Mesenchymal stem cell (in vitro differentiated cells and primary cell): Measurements from ENCODE around the gene SPAG7.

ENCODE experiments used
- DNase-seq: peaks from one replicate; pipeline ENCODE4 v3.0.0-alpha.2; 2013
- H2AFZ ChIP-seq: one replicate; pipeline ENCODE4 v1.6.1; 2013; ENCODE audit warnings: low read depth, mild to moderate bottlenecking, control low read depth, inconsistent platforms, low read length, moderate library complexity
- H2AK5ac ChIP-seq: 2 replicates; pipeline ENCODE4 v1.6.1; 2013; ENCODE audit warnings: low read length, moderate library complexity, mild to moderate bottlenecking, inconsistent platforms; ENCODE audit not compliant: severe bottlenecking
- H2BK120ac ChIP-seq: one replicate; pipeline ENCODE4 v1.6.1; 2013; ENCODE audit warnings: low read depth, mild to moderate bottlenecking, inconsistent platforms, low read length, moderate library complexity
- H2BK12ac ChIP-seq, 2 experiments: one replicate each; pipeline ENCODE4 v1.6.1; 2013; ENCODE audit warnings: inconsistent platforms in 2 of 2, low read length in 2 of 2, mild to moderate bottlenecking in 2 of 2, moderate library complexity in 2 of 2, control low read depth in 1 of 2
- H2BK15ac ChIP-seq: one replicate; pipeline ENCODE4 v1.6.1; 2013; ENCODE audit warnings: mild to moderate bottlenecking, low read depth, inconsistent platforms; ENCODE audit not compliant: poor library complexity, severe bottlenecking
- H2BK5ac ChIP-seq: 2 replicates; pipeline ENCODE4 v1.6.1; 2013; ENCODE audit warnings: low read depth, mild to moderate bottlenecking, low read length, control low read depth, inconsistent platforms; ENCODE audit not compliant: poor library complexity, severe bottlenecking
- H3K14ac ChIP-seq, 2 experiments: one replicate each; pipeline ENCODE4 v1.6.1; 2013; ENCODE audit warnings: inconsistent platforms in 2 of 2, low read length in 2 of 2, control low read depth in 1 of 2, mild to moderate bottlenecking in 1 of 2, moderate library complexity in 1 of 2
- H3K18ac ChIP-seq, 2 experiments: one replicate each; pipeline ENCODE4 v1.6.1; 2013; ENCODE audit warnings: inconsistent platforms in 2 of 2, low read length in 2 of 2, control low read depth in 1 of 2, low read depth in 1 of 2, mild to moderate bottlenecking in 1 of 2
- H3K23ac ChIP-seq, 2 experiments: one replicate each; pipeline ENCODE4 v1.6.1; 2013; ENCODE audit warnings: inconsistent platforms in 2 of 2, low read length in 2 of 2, mild to moderate bottlenecking in 2 of 2, moderate library complexity in 2 of 2, control low read depth in 1 of 2
- H3K27ac ChIP-seq: 2 replicates; pipeline ENCODE4 v1.5.1; 2013; ENCODE audit warnings: mild to moderate bottlenecking, moderate library complexity, low read length, control low read depth, inconsistent platforms; ENCODE audit not compliant: poor library complexity, severe bottlenecking
- H3K27me3 ChIP-seq, 2 experiments: 2 replicates each; pipeline versions ENCODE4 v1.6.1 to v1.7.0; 2013; ENCODE audit warnings: low read length in 2 of 2, mild to moderate bottlenecking in 2 of 2, moderate library complexity in 2 of 2, control low read depth in 1 of 2, inconsistent platforms in 1 of 2; ENCODE audit not compliant: control insufficient read depth in 1 of 2, insufficient read depth in 1 of 2
- H3K36me3 ChIP-seq, 2 experiments: 2 replicates each; pipeline versions ENCODE4 v1.6.1 to v1.7.0; 2013; ENCODE audit warnings: low read length in 2 of 2, control low read depth in 1 of 2, inconsistent platforms in 1 of 2, low read depth in 1 of 2, mild to moderate bottlenecking in 1 of 2; ENCODE audit not compliant: insufficient read depth in 2 of 2, control insufficient read depth in 1 of 2
- H3K4ac ChIP-seq, 2 experiments: one replicate each; pipeline ENCODE4 v1.6.1; 2013; ENCODE audit warnings: inconsistent platforms in 2 of 2, low read length in 2 of 2, mild to moderate bottlenecking in 2 of 2, moderate library complexity in 2 of 2, control low read depth in 1 of 2, low read depth in 1 of 2
- H3K4me1 ChIP-seq: 2 replicates; pipeline ENCODE4 v1.6.1; 2013; ENCODE audit warnings: low read depth, low read length, control low read depth; ENCODE audit not compliant: control insufficient read depth, insufficient read depth
- H3K4me2 ChIP-seq: 2 replicates; pipeline ENCODE4 v1.6.1; 2013; ENCODE audit warnings: low read length, mild to moderate bottlenecking, inconsistent platforms; ENCODE audit not compliant: poor library complexity, severe bottlenecking
- H3K4me3 ChIP-seq, 2 experiments: 2 replicates each; pipeline versions ENCODE4 v1.5.1 to v1.7.0; 2013; ENCODE audit warnings: low read length in 2 of 2, mild to moderate bottlenecking in 2 of 2, control low read depth in 1 of 2, low read depth in 1 of 2; ENCODE audit not compliant: insufficient read depth in 1 of 2
- H3K79me1 ChIP-seq: replicated peaks from 2 replicates; pipeline ENCODE4 v1.6.1; 2013; ENCODE audit warnings: mild to moderate bottlenecking, control low read depth, low read length, inconsistent platforms; ENCODE audit not compliant: poor library complexity, severe bottlenecking
- H3K9ac ChIP-seq: 2 replicates; pipeline ENCODE4 v1.7.0; 2013; ENCODE audit warnings: mild to moderate bottlenecking, low read length, moderate library complexity
- H3K9me3 ChIP-seq: 2 replicates; pipeline ENCODE4 v1.7.0; 2013; ENCODE audit warnings: mild to moderate bottlenecking, low read length; ENCODE audit not compliant: control insufficient read depth
- H4K8ac ChIP-seq: one replicate; pipeline ENCODE4 v1.6.1; 2013; ENCODE audit warnings: inconsistent platforms, mild to moderate bottlenecking, low read length, moderate library complexity
- H4K91ac ChIP-seq: one replicate; pipeline ENCODE4 v1.6.1; 2013; ENCODE audit warnings: mild to moderate bottlenecking, low read length, inconsistent platforms
- WGBS: methylation state at CpG from one replicate; pipeline ENCODE4 v1.1.7; 2013; ENCODE audit warnings: mixed read lengths; 5-methylcytosine and 5-hydroxymethylcytosine counted together

Gene SPAG7

GRCh38 chr17:4994081-4994595 is 26.5 kb upstream of the SPAG7 start:
- no peak overlapping the region for H2BK12ac ChIP-seq
- WGBS, result 77% methylated on average over 6 of the region's 6 CpGs

DNA sequence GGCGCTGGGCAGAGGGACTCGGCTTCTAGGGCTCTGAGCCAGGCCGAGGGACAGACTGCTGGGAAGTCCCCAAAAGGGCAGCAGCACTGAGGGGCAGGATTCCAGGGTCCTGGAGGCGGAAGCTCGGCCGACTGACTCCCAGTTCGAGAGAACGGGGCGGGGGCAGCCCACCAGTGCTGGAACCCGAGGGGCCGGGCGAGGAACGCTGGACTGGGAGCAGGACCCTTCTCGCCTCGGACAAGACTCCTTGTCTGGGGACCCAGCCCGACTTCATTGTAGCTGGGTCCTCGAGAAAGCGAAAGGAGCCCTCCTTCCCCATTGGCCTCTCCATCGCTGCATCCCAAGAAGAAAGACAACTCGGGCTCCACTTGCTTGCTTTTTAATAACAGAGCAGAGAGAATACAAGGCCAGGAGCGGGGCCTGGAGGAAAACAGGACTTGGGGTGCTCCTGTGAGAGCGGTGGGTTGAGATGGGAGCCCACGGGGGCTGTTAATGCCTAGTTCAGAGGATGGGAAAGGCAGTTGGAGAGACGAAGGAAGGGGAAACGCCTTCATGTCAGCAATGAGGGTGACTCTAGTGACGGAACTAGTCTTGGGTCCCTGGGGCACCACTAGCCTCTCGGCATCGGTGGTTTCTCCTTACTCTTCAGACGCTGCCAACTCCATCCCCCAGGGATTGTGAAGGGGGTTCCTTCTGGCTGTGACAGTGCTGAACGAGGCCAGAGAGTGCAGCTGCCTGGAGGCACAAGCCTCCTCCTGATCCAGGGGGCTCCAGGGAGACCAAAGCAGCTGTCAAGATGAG is 20.4 kb upstream of the SPAG7 start:
- H3K27me3 ChIP-seq, result no peaks in the 10 kb centered on the region
- no peak overlapping the region for H2BK5ac ChIP-seq
- 15% methylated on average over 25 of the region's 30 CpGs for WGBS
- H2AFZ ChIP-seq, result peak overlapping the region; percentile 80
- H3K79me1 ChIP-seq, result peaks cover 6% of the 10 kb centered on the region
- H2BK15ac ChIP-seq, result no peak overlapping the region
- no peak overlapping the region for H2AK5ac ChIP-seq
- H3K23ac ChIP-seq, result peak overlapping the region in 1 of 2 experiments; percentile 10
- H3K9me3 ChIP-seq, result no peaks in the 10 kb centered on the region
- H3K4me2 ChIP-seq, result peak overlapping the region; percentile 86
- DNase-seq, result no peak
- peak overlapping the region; percentile 89 for H4K8ac ChIP-seq
- H3K27ac ChIP-seq, result peak overlapping the region; percentile 8
- H2BK12ac ChIP-seq, result no peak overlapping the region
- H3K18ac ChIP-seq, result peak overlapping the region; percentile 78 to 90
- peak overlapping the region in 1 of 2 experiments; percentile 81 for H3K14ac ChIP-seq
- H3K36me3 ChIP-seq, result peaks cover under 1 to 15% of the 10 kb centered on the region in 2 experiments
- H3K4ac ChIP-seq, result peak overlapping the region; percentile 75 to 91
- H3K9ac ChIP-seq, result peak overlapping the region; percentile 91
- peaks cover 20% of the 10 kb centered on the region for H3K4me1 ChIP-seq
- H3K4me3 ChIP-seq, result peak overlapping the region; percentile 72 to 82
- peak overlapping the region; percentile 15 for H4K91ac ChIP-seq
- no peak overlapping the region for H2BK120ac ChIP-seq

More at GRCh38 chr17:4994081-4994595, 26.5 kb upstream of the SPAG7 start:
- no peak overlapping the region for H3K4me2 ChIP-seq
- DNase-seq, result no peak
- H2BK5ac ChIP-seq, result no peak overlapping the region
- no peak overlapping the region for H3K14ac ChIP-seq
- no peak overlapping the region for H3K23ac ChIP-seq
- no peak overlapping the region for H2BK120ac ChIP-seq
- H4K91ac ChIP-seq, result no peak overlapping the region
- no peak overlapping the region for H2AK5ac ChIP-seq
- no peak overlapping the region for H2BK15ac ChIP-seq
- peaks cover 0 to 7% of the 10 kb centered on the region in 2 experiments for H3K36me3 ChIP-seq
- H3K18ac ChIP-seq, result no peak overlapping the region
- H3K79me1 ChIP-seq, result peaks cover 2% of the 10 kb centered on the region
- H3K4me1 ChIP-seq, result peaks cover 14% of the 10 kb centered on the region
- H3K9me3 ChIP-seq, result no peaks in the 10 kb centered on the region
- H3K27ac ChIP-seq, result no peak overlapping the region
- no peak overlapping the region for H3K9ac ChIP-seq
- H3K4ac ChIP-seq, result no peak overlapping the region
- no peaks in the 10 kb centered on the region for H3K27me3 ChIP-seq
- H3K4me3 ChIP-seq, result no peak overlapping the region
- no peak overlapping the region for H4K8ac ChIP-seq
- H2AFZ ChIP-seq, result no peak overlapping the region

DNA sequence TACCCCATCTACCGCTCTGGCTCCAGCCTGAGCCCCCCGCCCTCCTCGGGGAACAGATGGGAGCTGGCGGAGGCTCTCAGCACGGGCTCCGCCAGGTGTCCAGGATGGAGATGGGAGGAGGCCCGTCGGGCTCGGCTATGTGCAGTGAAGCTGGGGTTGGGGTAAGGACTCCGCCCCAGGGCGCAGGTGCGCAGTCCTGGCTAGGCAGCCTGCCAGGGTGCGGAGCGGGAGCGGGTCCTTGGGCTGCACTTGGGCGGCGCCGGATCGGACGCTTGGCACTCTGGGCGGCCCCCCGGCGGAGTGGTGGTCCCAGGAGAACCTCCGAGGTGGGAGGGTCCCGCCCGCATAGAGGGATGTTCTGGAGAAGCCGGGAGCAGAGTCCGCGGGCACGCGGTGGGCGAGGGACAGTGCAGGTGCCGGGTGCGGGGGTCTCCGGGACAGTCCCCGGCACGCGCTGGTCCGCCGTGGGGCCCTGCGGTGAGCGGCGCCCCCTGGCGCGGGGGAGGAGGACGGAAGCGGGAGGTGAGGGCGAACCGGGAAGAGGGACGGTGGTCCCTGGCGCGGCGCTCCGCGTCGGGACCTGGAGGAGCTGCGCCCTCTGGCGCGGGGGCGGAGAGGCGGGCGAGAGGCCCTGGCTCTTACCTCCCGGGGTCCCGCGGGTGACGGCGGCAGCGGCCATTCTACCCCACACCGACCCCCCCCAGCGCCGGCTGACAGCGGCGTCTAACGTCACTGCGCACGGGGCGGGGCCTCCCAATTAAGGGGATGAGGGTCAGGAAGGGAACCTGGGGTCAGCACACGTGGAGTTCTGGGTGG is 19.5 kb upstream of the SPAG7 start, which contains the start of gene CAMTA2:
Gene CAMTA2 (minus strand): TSS at position 725 of the 816 bp plus-strand sequence. CDS start 1,453 bp downstream, outside the sequence.
- Histone ChIP-seq H2AK5ac (no peak within 1 kb of the TSS), H2BK5ac (no peak within 1 kb of the TSS), H3K14ac (peak within 1 kb of the TSS in 1 of 2 experiments; percentile 81), H2BK15ac (peak within 1 kb of the TSS; percentile 60), H3K79me1 (peaks cover 6% of the 10 kb centered on the region), H3K27ac (peak within 1 kb of the TSS; percentile 8), H3K36me3 (peaks cover 8 to 23% of the 10 kb centered on the region in 2 experiments), H2BK120ac (peak within 1 kb of the TSS; percentile 21), H3K9ac (peak within 1 kb of the TSS; percentile 91), H4K8ac (peak within 1 kb of the TSS; percentile 89), H3K4me2 (peak within 1 kb of the TSS; percentile 86), H3K4me1 (peaks cover 20% of the 10 kb centered on the region), H4K91ac (peak within 1 kb of the TSS; percentile 64), H3K18ac (peak within 1 kb of the TSS; percentile 86 to 90), H2AFZ (peak within 1 kb of the TSS; percentile 80), H3K4me3 (peak within 1 kb of the TSS; percentile 72 to 82), H3K4ac (peak within 1 kb of the TSS; percentile 75 to 91), H2BK12ac (peak within 1 kb of the TSS in 1 of 2 experiments; percentile 23), H3K23ac (peak within 1 kb of the TSS in 1 of 2 experiments; percentile 11), H3K27me3 (no peaks in the 10 kb centered on the region), H3K9me3 (no peaks in the 10 kb centered on the region)
- 3% methylated on average over 37 of the region's 78 CpGs for WGBS
- peak; percentile 72 for DNase-seq
